GM23338 (cell line): ENCODE data around the gene DOCK2. TPM values are rescaled to one million over a fixed set of nuclear protein-coding genes. Genes with fewer than 3 reads are reported as not detected.

Source experiments
- ATAC-seq: fragments of 200-7000 bp; cut with Tn5 transposase; 3 replicates; pipeline ENCODE4 v1.9.1; 2020
- DNase-seq: peaks from one replicate; pipeline ENCODE4 v3.0.0-alpha.2; 2015; ENCODE audit warnings: low spot score
- H2AFZ ChIP-seq: fragments of 200-600 bp; sonication (generic); 2 replicates; pipeline ENCODE4 v1.8.0; 2016; ENCODE audit warnings: antibody characterized with exemption, mild to moderate bottlenecking, moderate library complexity
- H3F3A ChIP-seq: fragments of 200-600 bp; sonication (generic); replicated peaks from 2 replicates; pipeline ENCODE4 v1.8.0; 2017; ENCODE audit warnings: antibody characterized with exemption, mixed run types, low read depth
- H3K27ac ChIP-seq: fragments of 200-600 bp; sonication (generic); 2 replicates; pipeline ENCODE4 v1.6.1; 2016; ENCODE audit warnings: low read depth
- H3K27me3 ChIP-seq: fragments of 200-600 bp; sonication (generic); 2 replicates; pipeline ENCODE4 v1.8.0; 2016; ENCODE audit warnings: mild to moderate bottlenecking, mixed run types, moderate library complexity; ENCODE audit not compliant: insufficient read depth
- H3K36me3 ChIP-seq: fragments of 200-600 bp; sonication (generic); 2 replicates; pipeline ENCODE4 v1.8.0; 2016; ENCODE audit warnings: mild to moderate bottlenecking; ENCODE audit not compliant: insufficient read depth
- H3K4me1 ChIP-seq: fragments of 200-600 bp; sonication (generic); 2 replicates; pipeline ENCODE4 v1.8.0; 2016; ENCODE audit warnings: mild to moderate bottlenecking, moderate library complexity; ENCODE audit not compliant: insufficient read depth
- H3K4me2 ChIP-seq: fragments of 200-600 bp; sonication (generic); 2 replicates; pipeline ENCODE4 v1.7.1; 2017; ENCODE audit warnings: mixed run types
- H3K4me3 ChIP-seq: fragments of 200-600 bp; sonication (generic); 2 replicates; pipeline ENCODE4 v1.6.1; 2016; ENCODE audit warnings: mixed run types
- H3K79me2 ChIP-seq: fragments of 200-600 bp; sonication (generic); replicated peaks from 2 replicates; pipeline ENCODE4 v1.8.0; 2017; ENCODE audit warnings: mild to moderate bottlenecking; ENCODE audit not compliant: insufficient read depth
- H3K9me2 ChIP-seq: fragments of 200-600 bp; sonication (generic); 2 replicates; pipeline ENCODE4 v1.8.0; 2017; ENCODE audit not compliant: insufficient read depth
- H4K20me1 ChIP-seq: fragments of 200-600 bp; sonication (generic); replicated peaks from 2 replicates; pipeline ENCODE4 v1.8.0; 2017; ENCODE audit warnings: mild to moderate bottlenecking; ENCODE audit not compliant: insufficient read depth
- H3K27ac Mint-ChIP-seq: 2 replicates; pipeline ENCODE4 v1.8.0; 2020; ENCODE audit warnings: inconsistent platforms, mild to moderate bottlenecking, moderate library complexity, mixed read lengths
- H3K27me3 Mint-ChIP-seq: 3 replicates; pipeline ENCODE4 v1.8.0; 2022; ENCODE audit warnings: low read depth, mild to moderate bottlenecking, moderate library complexity, mixed read lengths, inconsistent platforms; ENCODE audit not compliant: insufficient read depth, poor library complexity
- H3K36me3 Mint-ChIP-seq: 3 replicates; pipeline ENCODE4 v1.8.0; 2021; ENCODE audit warnings: low read depth, mild to moderate bottlenecking, inconsistent platforms, moderate library complexity, mixed read lengths
- H3K4me1 Mint-ChIP-seq: 3 replicates; pipeline ENCODE4 v1.8.0; 2020; ENCODE audit warnings: mild to moderate bottlenecking, inconsistent platforms, mixed read lengths
- H3K4me3 Mint-ChIP-seq: 3 replicates; pipeline ENCODE4 v1.8.0; 2021; ENCODE audit warnings: moderate library complexity, mild to moderate bottlenecking, inconsistent platforms, mixed read lengths
- H3K9me3 Mint-ChIP-seq: 3 replicates; pipeline ENCODE4 v1.8.0; 2020; ENCODE audit warnings: moderate library complexity, mild to moderate bottlenecking, inconsistent platforms, mixed read lengths
- CTCF ChIP-seq, 2 experiments: fragments of 200-600 bp in 1 of 2; sonication (generic) in 1 of 2; conservative IDR thresholded peaks; 2 replicates each; pipeline versions ENCODE4 v1.5.1 to v1.6.1; 2016 to 2017; ENCODE audit warnings: antibody characterized with exemption in 2 of 2, low read depth in 2 of 2, mild to moderate bottlenecking in 2 of 2, moderate library complexity in 1 of 2
- ETS1 ChIP-seq: IDR thresholded peaks from 2 replicates; pipeline ENCODE4 v1.6.1; 2016; ENCODE audit warnings: antibody characterized with exemption
- EZH2phosphoT487 ChIP-seq: fragments of 200-600 bp; sonication (generic); IDR thresholded peaks from one replicate; pipeline ENCODE4 v1.8.1; 2018; ENCODE audit warnings: antibody characterized with exemption; ENCODE audit not compliant: unreplicated experiment
- JUNB ChIP-seq: IDR thresholded peaks from one replicate; pipeline ENCODE4 v1.6.1; 2016; ENCODE audit warnings: antibody characterized with exemption; ENCODE audit not compliant: unreplicated experiment
- NANOG ChIP-seq: IDR thresholded peaks from 2 replicates; pipeline ENCODE4 v1.6.1; 2016; ENCODE audit warnings: antibody characterized with exemption, borderline replicate concordance
- POLR2AphosphoS5 ChIP-seq: IDR thresholded peaks from 2 replicates; pipeline ENCODE4 v1.6.1; 2016; ENCODE audit warnings: antibody characterized with exemption, low read depth
- REST ChIP-seq: IDR thresholded peaks from one replicate; pipeline ENCODE4 v1.6.1; 2018; ENCODE audit warnings: antibody characterized with exemption; ENCODE audit not compliant: unreplicated experiment
- ZNF114 ChIP-seq: fragments of 250-450 bp; sonication (Bioruptor Pico); IDR thresholded peaks from 2 replicates; pipeline ENCODE4 v1.5.0; 2020; ENCODE audit warnings: mild to moderate bottlenecking, moderate library complexity
- ZNF462 ChIP-seq: fragments of 250-450 bp; sonication (Bioruptor Pico); IDR thresholded peaks from 2 replicates; pipeline ENCODE4 v1.5.0; 2020; ENCODE audit warnings: mild to moderate bottlenecking, moderate library complexity
- polyA plus RNA-seq: library from polyadenylated mRNA; unstranded; fragments of >200 nt; fragmentation: Nextera tagmentation; extraction: Ambion mirVana; gene quantifications from 2 replicates; pipeline ENCODE4 v1.2.1, GENCODE V29; 2016
- total RNA-seq: library from RNA; depleted of rRNA; stranded (reverse); fragments of >200 nt; shearing (Covaris generic); gene quantifications from 2 replicates; pipeline ENCODE4 v1.2.3, GENCODE V29; 2014

The DOCK2 gene
- total and polyA plus RNA-seq, 2 experiments from 2014 or later: 3.7 to 9.4 TPM

GRCh38 chr5:169893571-169893970, 256.5 kb downstream of the DOCK2 start (continued):
- no peak for TF ChIP-seq ZNF462 (CRISPR knock-in tag)
- TF ChIP-seq JUNB: no peak
- TF ChIP-seq POLR2AphosphoS5: no peak
- no peak for TF ChIP-seq REST

GRCh38 chr5:169895926-169896325, 258.9 kb downstream of the DOCK2 start:
- no peak overlapping the region for H3K27ac Mint-ChIP-seq
- DNase-seq: no peak
- no peak overlapping the region for H3K4me2 ChIP-seq

More at GRCh38 chr5:169895926-169896325, 258.9 kb downstream of the DOCK2 start:
- no peak overlapping the region for H3K27ac ChIP-seq
- H3K27me3 ChIP-seq: no peaks in the 10 kb centered on the region
- no peaks in the 10 kb centered on the region for H3K4me1 ChIP-seq
- no peaks in the 10 kb centered on the region for H3K36me3 Mint-ChIP-seq
- H3F3A ChIP-seq: no peaks in the 10 kb centered on the region
- no peak overlapping the region for H2AFZ ChIP-seq
- TF ChIP-seq JUNB (no peak), EZH2phosphoT487 (no peak), ZNF114 (CRISPR knock-in tag) (no peak), NANOG (no peak), ETS1 (no peak), CTCF (conservative IDR thresholded peaks at IDR 0.05; ENCODE audit: low read depth in 2 of 2) (no peak), POLR2AphosphoS5 (no peak)
- H3K79me2 ChIP-seq: no peaks in the 10 kb centered on the region
- H4K20me1 ChIP-seq: no peaks in the 10 kb centered on the region
- H3K4me3 Mint-ChIP-seq: no peak overlapping the region
- peaks cover 2% of the 10 kb centered on the region; the same call in 1 of the 3 replicates for H3K4me1 Mint-ChIP-seq
- no peaks in the 10 kb centered on the region for H3K27me3 Mint-ChIP-seq
- no peaks in the 10 kb centered on the region for H3K9me3 Mint-ChIP-seq
- H3K4me3 ChIP-seq: no peak overlapping the region
- no peak for ATAC-seq
- no peaks in the 10 kb centered on the region for H3K36me3 ChIP-seq
- H3K9me2 ChIP-seq: peaks cover 9% of the 10 kb centered on the region
